H9 (cell line): Measurements from ENCODE around the gene AKAP9. TPM values are rescaled to one million over a fixed set of nuclear protein-coding genes. Genes with fewer than 3 reads are reported as not detected.

Experiments
- DNase-seq: peaks from one replicate; pipeline ENCODE4 v3.0.0-alpha.2; 2017
- H2AFZ ChIP-seq: one replicate; pipeline ENCODE4 v1.6.1; 2013; ENCODE audit warnings: mild to moderate bottlenecking, low read length, control low read depth, moderate library complexity
- H2AK5ac ChIP-seq: 2 replicates; pipeline ENCODE4 v1.6.1; 2013; ENCODE audit warnings: low read length, control low read depth, mixed read lengths; ENCODE audit not compliant: insufficient read length
- H2BK120ac ChIP-seq: one replicate; pipeline ENCODE4 v1.6.1; 2013; ENCODE audit warnings: low read depth, mild to moderate bottlenecking, low read length, control low read depth, inconsistent platforms; ENCODE audit not compliant: poor library complexity, severe bottlenecking
- H2BK12ac ChIP-seq: 2 replicates; pipeline ENCODE4 v1.6.1; 2013; ENCODE audit warnings: low read length, control low read depth, mixed read lengths, low read depth; ENCODE audit not compliant: insufficient read length
- H2BK15ac ChIP-seq: 2 replicates; pipeline ENCODE4 v1.6.1; 2013; ENCODE audit warnings: low read depth, low read length, control low read depth
- H2BK20ac ChIP-seq: one replicate; pipeline ENCODE4 v1.6.1; 2013; ENCODE audit warnings: low read depth, mild to moderate bottlenecking, low read length, control low read depth, inconsistent platforms; ENCODE audit not compliant: poor library complexity, severe bottlenecking
- H2BK5ac ChIP-seq: 2 replicates; pipeline ENCODE4 v1.6.1; 2013; ENCODE audit warnings: low read length, control low read depth, mixed read lengths; ENCODE audit not compliant: insufficient read length
- H3K14ac ChIP-seq: 2 replicates; pipeline ENCODE4 v1.6.1; 2013; ENCODE audit warnings: low read length, control low read depth; ENCODE audit not compliant: insufficient read depth
- H3K18ac ChIP-seq: 2 replicates; pipeline ENCODE4 v1.6.1; 2013; ENCODE audit warnings: low read depth, mild to moderate bottlenecking, mixed read lengths, low read length, control low read depth; ENCODE audit not compliant: insufficient read length
- H3K23ac ChIP-seq: 2 replicates; pipeline ENCODE4 v1.6.1; 2013; ENCODE audit warnings: low read length, control low read depth, mixed read lengths, low read depth; ENCODE audit not compliant: insufficient read length
- H3K23me2 ChIP-seq: 2 replicates; pipeline ENCODE4 v1.6.1; 2013; ENCODE audit warnings: low read depth, mild to moderate bottlenecking, mixed read lengths, low read length, control low read depth; ENCODE audit not compliant: insufficient read length, poor library complexity, severe bottlenecking
- H3K27ac ChIP-seq: 2 replicates; pipeline ENCODE4 v1.5.1; 2013; ENCODE audit warnings: low read length, control low read depth, mixed read lengths, low read depth; ENCODE audit not compliant: insufficient read length
- H3K27me3 ChIP-seq: 2 replicates; pipeline ENCODE4 v1.6.1; 2013; ENCODE audit warnings: low read length, control low read depth, inconsistent platforms; ENCODE audit not compliant: insufficient read depth
- H3K4ac ChIP-seq: 2 replicates; pipeline ENCODE4 v1.6.1; 2013; ENCODE audit warnings: low read depth, mild to moderate bottlenecking, control low read depth, inconsistent platforms, low read length, moderate library complexity
- H3K4me1 ChIP-seq: 2 replicates; pipeline ENCODE4 v1.6.1; 2013; ENCODE audit warnings: low read length, control low read depth, inconsistent platforms; ENCODE audit not compliant: insufficient read depth
- H3K4me2 ChIP-seq: 2 replicates; pipeline ENCODE4 v1.6.1; 2013; ENCODE audit warnings: low read length, control low read depth, mixed read lengths; ENCODE audit not compliant: insufficient read length, insufficient read depth
- H3K56ac ChIP-seq: 2 replicates; pipeline ENCODE4 v1.6.1; 2013; ENCODE audit warnings: low read depth, mild to moderate bottlenecking, mixed read lengths, low read length, control low read depth; ENCODE audit not compliant: insufficient read length
- H3K79me1 ChIP-seq: 2 replicates; pipeline ENCODE4 v1.6.1; 2013; ENCODE audit warnings: low read depth, mild to moderate bottlenecking, moderate library complexity, low read length, control low read depth, inconsistent platforms; ENCODE audit not compliant: insufficient read depth, poor library complexity, severe bottlenecking
- H3K79me2 ChIP-seq: 2 replicates; pipeline ENCODE4 v1.6.1; 2013; ENCODE audit warnings: low read length, control low read depth, inconsistent platforms; ENCODE audit not compliant: insufficient read depth
- H3K9ac ChIP-seq: 2 replicates; pipeline ENCODE4 v1.6.1; 2013; ENCODE audit warnings: low read length, control low read depth, mixed read lengths; ENCODE audit not compliant: insufficient read length; ENCODE audit errors: extremely low read depth
- H3K9me3 ChIP-seq: one replicate; pipeline ENCODE4 v1.6.1; 2013; ENCODE audit warnings: low read depth, low read length, inconsistent platforms; ENCODE audit not compliant: control insufficient read depth
- H3T11ph ChIP-seq: one replicate; pipeline ENCODE4 v1.6.1; 2013; ENCODE audit warnings: mild to moderate bottlenecking, low read length, control low read depth, inconsistent platforms
- H4K20me1 ChIP-seq: one replicate; pipeline ENCODE4 v1.6.1; 2013; ENCODE audit not compliant: control insufficient read depth, insufficient read length, insufficient read depth
- H4K5ac ChIP-seq: 2 replicates; pipeline ENCODE4 v1.6.1; 2013; ENCODE audit warnings: low read depth, mild to moderate bottlenecking, mixed read lengths, low read length, control low read depth; ENCODE audit not compliant: insufficient read length
- H4K8ac ChIP-seq: replicated peaks from 2 replicates; pipeline ENCODE4 v1.6.1; 2013; ENCODE audit warnings: low read length, control low read depth, mixed read lengths, low read depth; ENCODE audit not compliant: insufficient read length
- H4K91ac ChIP-seq: 2 replicates; pipeline ENCODE4 v1.6.1; 2013; ENCODE audit warnings: low read depth, mild to moderate bottlenecking, moderate library complexity, mixed read lengths, low read length, control low read depth; ENCODE audit not compliant: insufficient read length
- H3K27ac Mint-ChIP-seq, 3 experiments: 2 replicates in 2 of 3; 3 replicates in 1 of 3; pipeline ENCODE4 v1.8.0; 2020 to 2021; ENCODE audit warnings: mixed read lengths in 3 of 3, mild to moderate bottlenecking in 1 of 3, moderate library complexity in 1 of 3
- H3K27me3 Mint-ChIP-seq: 2 replicates; pipeline ENCODE4 v1.8.0; 2021; ENCODE audit warnings: low read depth, mild to moderate bottlenecking, moderate library complexity, mixed read lengths
- H3K36me3 Mint-ChIP-seq, 3 experiments: 2 replicates in 2 of 3; 3 replicates in 1 of 3; pipeline ENCODE4 v1.8.0; 2020 to 2021; ENCODE audit warnings: low read depth in 3 of 3, mixed read lengths in 3 of 3; ENCODE audit not compliant: insufficient read depth in 1 of 3
- H3K4me1 Mint-ChIP-seq, 2 experiments: 2 replicates each; pipeline ENCODE4 v1.8.0; 2020; ENCODE audit warnings: mixed read lengths in 2 of 2
- H3K4me3 Mint-ChIP-seq, 2 experiments: 2 replicates in 1 of 2; 3 replicates in 1 of 2; pipeline ENCODE4 v1.8.0; 2020 to 2021; ENCODE audit warnings: mild to moderate bottlenecking in 2 of 2, mixed read lengths in 2 of 2, moderate library complexity in 1 of 2
- H3K9me3 Mint-ChIP-seq, 2 experiments: 2 replicates in 1 of 2; 3 replicates in 1 of 2; pipeline ENCODE4 v1.8.0; 2020; ENCODE audit warnings: mild to moderate bottlenecking in 2 of 2, mixed read lengths in 2 of 2, moderate library complexity in 1 of 2
- WGBS: extraction: QIAGEN DNeasy Blood & Tissue Kit; methylation state at CpG from one replicate; pipeline ENCODE4 v1.1.7; 2013; ENCODE audit warnings: missing lambda C conversion rate, low lambda C conversion rate, mixed read lengths; ENCODE audit not compliant: insufficient read length; ENCODE audit errors: extremely low coverage; 5-methylcytosine and 5-hydroxymethylcytosine counted together
- total RNA-seq: library from RNA; stranded (reverse); gene quantifications from 2 replicates; pipeline ENCODE4 v1.2.1, GENCODE V29; 2021
- TF ChIP-seq, protein P1 (sequence below): fragments of 200-600 bp; sonication (generic); conservative IDR thresholded peaks from 3 replicates; pipeline ENCODE4 v1.8.0; 2021; ENCODE audit warnings: antibody characterized with exemption, mild to moderate bottlenecking

Gene AKAP9
- total RNA-seq, 1 experiment from 2014 or later, result 22.4 TPM

GRCh38 chr7:92088266-92088665 lies 147.6 kb downstream of the AKAP9 start:
- Histone ChIP-seq H4K5ac (no peak overlapping the region), H2BK5ac (no peak overlapping the region), H3K27ac (no peak overlapping the region), H2AFZ (no peak overlapping the region), H3K23me2 (no peaks in the 10 kb centered on the region), H2BK12ac (no peak overlapping the region), H3K79me1 (no peaks in the 10 kb centered on the region), H4K8ac (no peak overlapping the region), H3K4ac (no peak overlapping the region), H3K14ac (no peak overlapping the region), H3K27me3 (no peaks in the 10 kb centered on the region), H3K18ac (no peak overlapping the region), H3T11ph (no peak overlapping the region), H3K56ac (no peak overlapping the region), H3K9ac (no peak overlapping the region), H2BK20ac (no peak overlapping the region), H3K9me3 (no peaks in the 10 kb centered on the region), H4K20me1 (no peaks in the 10 kb centered on the region), H2AK5ac (no peak overlapping the region), H2BK120ac (no peak overlapping the region), H3K23ac (no peak overlapping the region), H4K91ac (no peak overlapping the region), H3K79me2 (no peaks in the 10 kb centered on the region), H3K4me1 (no peaks in the 10 kb centered on the region), H2BK15ac (no peak overlapping the region), H3K4me2 (no peak overlapping the region)
- Mint-ChIP-seq H3K27me3 (no peaks in the 10 kb centered on the region), H3K36me3 (peaks cover 48 to 66% (median 64%) of the 10 kb centered on the region in 3 experiments), H3K4me1 (no peaks in the 10 kb centered on the region), H3K4me3 (no peak overlapping the region), H3K27ac (no peak overlapping the region), H3K9me3 (no peaks in the 10 kb centered on the region; a peak in 1 of 5 replicates)
- TF ChIP-seq, protein P1, sequence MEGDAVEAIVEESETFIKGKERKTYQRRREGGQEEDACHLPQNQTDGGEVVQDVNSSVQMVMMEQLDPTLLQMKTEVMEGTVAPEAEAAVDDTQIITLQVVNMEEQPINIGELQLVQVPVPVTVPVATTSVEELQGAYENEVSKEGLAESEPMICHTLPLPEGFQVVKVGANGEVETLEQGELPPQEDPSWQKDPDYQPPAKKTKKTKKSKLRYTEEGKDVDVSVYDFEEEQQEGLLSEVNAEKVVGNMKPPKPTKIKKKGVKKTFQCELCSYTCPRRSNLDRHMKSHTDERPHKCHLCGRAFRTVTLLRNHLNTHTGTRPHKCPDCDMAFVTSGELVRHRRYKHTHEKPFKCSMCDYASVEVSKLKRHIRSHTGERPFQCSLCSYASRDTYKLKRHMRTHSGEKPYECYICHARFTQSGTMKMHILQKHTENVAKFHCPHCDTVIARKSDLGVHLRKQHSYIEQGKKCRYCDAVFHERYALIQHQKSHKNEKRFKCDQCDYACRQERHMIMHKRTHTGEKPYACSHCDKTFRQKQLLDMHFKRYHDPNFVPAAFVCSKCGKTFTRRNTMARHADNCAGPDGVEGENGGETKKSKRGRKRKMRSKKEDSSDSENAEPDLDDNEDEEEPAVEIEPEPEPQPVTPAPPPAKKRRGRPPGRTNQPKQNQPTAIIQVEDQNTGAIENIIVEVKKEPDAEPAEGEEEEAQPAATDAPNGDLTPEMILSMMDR, result no peak
- no peak for DNase-seq
- WGBS, result no CpG with 5 or more reads among the region's 1 CpG
